22Rv1 (cell line): ENCODE data around the gene POLN.

Source experiments
- H3K27ac ChIP-seq: fragments of 450-650 bp; 2 replicates; pipeline ENCODE4 v1.5.1; 2017
- CTCF ChIP-seq: fragments of 450-650 bp; IDR thresholded peaks from 2 replicates; pipeline ENCODE4 v1.5.1; 2017; ENCODE audit warnings: mild to moderate bottlenecking
- ZFX ChIP-seq: fragments of 450-650 bp; IDR thresholded peaks from 2 replicates; pipeline ENCODE4 v1.6.1; 2017; ENCODE audit warnings: antibody characterized with exemption, borderline replicate concordance

The POLN gene

DNA sequence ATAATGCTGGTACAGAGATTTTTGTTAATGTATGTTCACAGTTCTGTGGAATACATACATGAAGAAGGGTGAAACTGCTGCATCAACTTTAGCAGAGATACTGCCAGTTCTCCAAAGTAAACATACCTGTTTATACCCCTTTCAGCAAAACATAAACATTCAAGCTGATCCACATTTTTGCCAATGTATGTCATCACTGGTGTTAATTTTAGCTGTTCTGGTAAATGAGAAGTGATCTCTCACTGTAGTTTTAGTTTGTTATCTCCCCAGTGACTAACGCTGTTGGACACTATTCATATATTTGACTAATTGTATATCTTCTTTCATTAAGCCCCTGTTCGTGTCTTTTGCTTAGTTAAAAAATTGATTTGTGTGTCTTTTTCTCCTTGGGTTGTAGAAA lies 82.0 kb downstream of the POLN start:
- H3K27ac ChIP-seq, result no peak overlapping the region
- TF ChIP-seq ZFX (no peak), CTCF (no peak)

- no peak for TF ChIP-seq ZFX
- TF ChIP-seq CTCF, result no peak
- H3K27ac ChIP-seq, result no peak overlapping the region
Observed at GRCh38 chr4:2155246-2155645, 86.7 kb downstream of the POLN start.

GRCh38 chr4:2154215-2154740 lies 87.6 kb downstream of the POLN start:
- TF ChIP-seq CTCF (no peak), ZFX (no peak)
- H3K27ac ChIP-seq, result no peak overlapping the region

GRCh38 chr4:2151544-2151943 lies 90.4 kb downstream of the POLN start:
- no peak overlapping the region for H3K27ac ChIP-seq
- TF ChIP-seq CTCF (no peak), ZFX (no peak)

DNA sequence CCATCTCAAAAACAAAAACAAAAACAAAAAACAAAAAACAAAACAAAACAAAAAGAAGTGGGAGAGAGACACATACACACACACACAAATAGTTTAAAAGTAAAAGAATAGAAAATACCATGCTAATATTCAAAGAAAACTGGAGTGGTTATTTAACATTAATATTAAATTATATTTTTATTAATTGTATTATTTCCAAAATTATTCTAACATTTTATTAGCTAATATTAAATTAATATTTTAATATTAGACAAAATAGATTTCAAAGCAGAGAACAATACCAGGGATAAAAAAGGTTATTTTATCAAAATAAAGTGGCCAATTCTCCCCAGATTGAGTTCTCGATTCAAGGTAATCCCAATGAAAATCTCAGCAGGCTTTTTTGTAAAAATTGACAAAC lies 91.8 kb downstream of the POLN start:
- no peak overlapping the region for H3K27ac ChIP-seq
- TF ChIP-seq ZFX (no peak), CTCF (no peak)

GRCh38 chr4:2142630-2143427 lies 99.1 kb downstream of the POLN start:
- H3K27ac ChIP-seq, result no peak overlapping the region
- TF ChIP-seq CTCF, result no peak
- no peak for TF ChIP-seq ZFX

- TF ChIP-seq CTCF (no peak), ZFX (no peak)
- no peak overlapping the region for H3K27ac ChIP-seq
Observed at GRCh38 chr4:2141762-2142451, 100.0 kb downstream of the POLN start.
